HEK293 (cell line): ENCODE data around the gene KIAA0319L.

ENCODE experiments used
- CTCF ChIA-PET: fragments of 350-600 bp; formaldehyde crosslinking; extraction: SDS; loops from one replicate; lab custom pipeline; 2021; ENCODE audit warnings: antibody characterized with exemption; lab: Yijun Ruan, JAX
- POLR2A ChIA-PET: fragments of 300-600 bp; formaldehyde crosslinking; extraction: SDS; loops from one replicate; lab custom pipeline; 2020; ENCODE audit warnings: antibody characterized with exemption, inconsistent platforms; lab: Yijun Ruan, JAX
- H3K27ac ChIP-seq: fragments of 200-500 bp; sonication (Bioruptor generic); 2 replicates; pipeline ENCODE4 v1.5.1; 2014; ENCODE audit warnings: low read depth, low read length, control low read depth, inconsistent platforms; ENCODE audit errors: extremely low read depth
- H3K36me3 ChIP-seq, 2 experiments: fragments of 200-500 bp in 1 of 2; sonication (Bioruptor generic) in 1 of 2; 1 replicate in 1 of 2; 2 replicates in 1 of 2; pipeline ENCODE4 v1.5.1; 2014 to 2017; ENCODE audit warnings: inconsistent platforms in 2 of 2, low read length in 2 of 2; ENCODE audit not compliant: control insufficient read depth in 2 of 2, insufficient read depth in 1 of 2
- H3K4me1 ChIP-seq: fragments of 200-500 bp; sonication (Bioruptor generic); 2 replicates; pipeline ENCODE4 v1.5.1; 2014; ENCODE audit warnings: mild to moderate bottlenecking, low read length, inconsistent platforms; ENCODE audit not compliant: control insufficient read depth, insufficient read depth
- H3K4me3 ChIP-seq: 2 replicates; pipeline ENCODE4 v1.5.1; 2011; ENCODE audit warnings: low read depth, mild to moderate bottlenecking, control low read depth, low read length, moderate library complexity
- H3K9me3 ChIP-seq: fragments of 200-500 bp; sonication (Bioruptor generic); 2 replicates; pipeline ENCODE4 v1.5.1; 2014; ENCODE audit warnings: low read depth, low read length, inconsistent platforms; ENCODE audit not compliant: control insufficient read depth, insufficient read depth
- GLIS2 ChIP-seq: fragments of 450-650 bp; formaldehyde crosslinking; IDR thresholded peaks from 2 replicates; pipeline ENCODE4 v1.5.1; 2016; ENCODE audit warnings: missing biosample characterization, missing genetic modification characterization
- PRDM4 ChIP-seq: fragments of 450-650 bp; formaldehyde crosslinking; IDR thresholded peaks from 2 replicates; pipeline ENCODE4 v1.5.1; 2017; ENCODE audit warnings: missing biosample characterization, missing genetic modification characterization
- SETDB1 ChIP-seq: IDR thresholded peaks from one replicate; pipeline ENCODE4 v1.6.1; 2017; ENCODE audit warnings: mild to moderate bottlenecking, low read length, moderate library complexity, mixed read lengths; ENCODE audit not compliant: insufficient read length
- SP7 ChIP-seq: fragments of 450-650 bp; formaldehyde crosslinking; IDR thresholded peaks from 2 replicates; pipeline ENCODE4 v1.5.1; 2016; ENCODE audit warnings: missing biosample characterization, missing genetic modification characterization
- ZNF138 ChIP-seq: fragments of 450-650 bp; formaldehyde crosslinking; IDR thresholded peaks from 2 replicates; pipeline ENCODE4 v1.5.1; 2016; ENCODE audit warnings: missing biosample characterization, missing genetic modification characterization, borderline replicate concordance
- ZNF157 ChIP-seq: fragments of 450-650 bp; formaldehyde crosslinking; IDR thresholded peaks from 2 replicates; pipeline ENCODE4 v1.5.1; 2016; ENCODE audit warnings: missing biosample characterization, missing genetic modification characterization
- ZNF18 ChIP-seq: fragments of 450-650 bp; formaldehyde crosslinking; IDR thresholded peaks from 2 replicates; pipeline ENCODE4 v1.5.1; 2016; ENCODE audit warnings: missing biosample characterization, missing genetic modification characterization
- ZNF184 ChIP-seq: fragments of 450-650 bp; IDR thresholded peaks from 2 replicates; pipeline ENCODE4 v1.5.1; 2018; ENCODE audit warnings: missing biosample characterization, mild to moderate bottlenecking, missing genetic modification characterization
- ZNF426 ChIP-seq: fragments of 450-650 bp; formaldehyde crosslinking; IDR thresholded peaks from 2 replicates; pipeline ENCODE4 v1.5.1; 2017; ENCODE audit warnings: missing biosample characterization, missing genetic modification characterization, mild to moderate bottlenecking, inconsistent platforms, moderate library complexity
- ZNF501 ChIP-seq: fragments of 450-650 bp; formaldehyde crosslinking; IDR thresholded peaks from 2 replicates; pipeline ENCODE4 v1.5.1; 2016; ENCODE audit warnings: missing biosample characterization, missing genetic modification characterization
- ZNF514 ChIP-seq: fragments of 450-650 bp; formaldehyde crosslinking; IDR thresholded peaks from 2 replicates; pipeline ENCODE4 v1.5.1; 2016; ENCODE audit warnings: missing biosample characterization, missing genetic modification characterization
- ZNF670 ChIP-seq: fragments of 450-650 bp; formaldehyde crosslinking; IDR thresholded peaks from 2 replicates; pipeline ENCODE4 v1.5.1; 2016; ENCODE audit warnings: missing biosample characterization, missing genetic modification characterization, low read depth
- ZNF776 ChIP-seq: fragments of 450-650 bp; formaldehyde crosslinking; IDR thresholded peaks from 2 replicates; pipeline ENCODE4 v1.5.0; 2017; ENCODE audit warnings: missing biosample characterization, missing genetic modification characterization, borderline replicate concordance
- TF ChIP-seq, protein P1 (sequence below): fragments of 450-650 bp; formaldehyde crosslinking; IDR thresholded peaks from 2 replicates; pipeline ENCODE4 v1.5.1; 2016; ENCODE audit warnings: missing biosample characterization, missing genetic modification characterization
- TF ChIP-seq, protein P2 (sequence below): fragments of 450-650 bp; formaldehyde crosslinking; IDR thresholded peaks from 2 replicates; pipeline ENCODE4 v1.5.1; 2017; ENCODE audit warnings: missing biosample characterization, mild to moderate bottlenecking, missing genetic modification characterization, moderate library complexity

The KIAA0319L gene

DNA sequence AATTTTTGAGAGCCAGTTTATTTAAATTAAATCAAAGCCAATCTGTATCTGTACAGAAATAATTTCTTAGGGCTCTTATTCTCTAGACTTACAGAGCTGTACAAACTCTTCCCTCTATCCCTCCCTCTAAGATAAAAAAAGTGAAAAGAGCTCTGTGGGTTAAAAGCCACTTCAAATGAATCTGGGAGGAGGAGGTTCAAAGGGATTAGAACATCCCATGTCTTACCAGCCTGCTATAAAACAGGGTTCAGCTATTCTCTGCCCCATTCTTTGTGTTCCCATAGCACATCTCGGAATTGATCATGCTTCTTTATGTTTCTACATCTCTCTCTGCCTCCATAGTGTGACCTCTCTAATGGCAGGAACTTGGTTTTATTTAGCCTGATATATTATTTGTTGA, 19.4 kb downstream of the KIAA0319L start:
- Histone ChIP-seq H3K9me3 (no peaks in the 10 kb centered on the region), H3K36me3 (peaks cover 0 to 26% of the 10 kb centered on the region in 2 experiments; a peak in 2 of 3 replicates), H3K27ac (no peak overlapping the region), H3K4me1 (peaks cover 10% of the 10 kb centered on the region), H3K4me3 (no peak overlapping the region)
- CTCF ChIA-PET = interaction anchor here (0.8 to 1.5 kb wide), 2 partner anchors 17 to 88 kb away, joined by 7 to 8 read pairs; no protein-coding TSS in a partner anchor
- POLR2A ChIA-PET = interaction anchor here (0.6 kb wide), 1 partner anchor 393 kb away, joined by 3 read pairs; no protein-coding TSS in a partner anchor
- TF ChIP-seq SP7 (no peak), ZNF776 (no peak), ZNF501 (tag by site-specific recombination) (no peak), ZNF426 (no peak), ZNF184 (tag by site-specific recombination) (no peak), ZNF670 (tag by site-specific recombination) (no peak), PRDM4 (no peak), ZNF157 (no peak), ZNF138 (no peak), ZNF514 (no peak), SETDB1 (no peak), ZNF18 (tag by site-specific recombination) (no peak)
- TF ChIP-seq, protein P1, sequence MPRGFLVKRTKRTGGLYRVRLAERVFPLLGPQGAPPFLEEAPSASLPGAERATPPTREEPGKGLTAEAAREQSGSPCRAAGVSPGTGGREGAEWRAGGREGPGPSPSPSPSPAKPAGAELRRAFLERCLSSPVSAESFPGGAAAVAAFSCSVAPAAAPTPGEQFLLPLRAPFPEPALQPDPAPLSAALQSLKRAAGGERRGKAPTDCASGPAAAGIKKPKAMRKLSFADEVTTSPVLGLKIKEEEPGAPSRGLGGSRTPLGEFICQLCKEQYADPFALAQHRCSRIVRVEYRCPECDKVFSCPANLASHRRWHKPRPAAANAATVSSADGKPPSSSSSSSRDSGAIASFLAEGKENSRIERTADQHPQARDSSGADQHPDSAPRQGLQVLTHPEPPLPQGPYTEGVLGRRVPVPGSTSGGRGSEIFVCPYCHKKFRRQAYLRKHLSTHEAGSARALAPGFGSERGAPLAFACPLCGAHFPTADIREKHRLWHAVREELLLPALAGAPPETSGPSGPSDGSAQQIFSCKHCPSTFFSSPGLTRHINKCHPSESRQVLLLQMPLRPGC (tag by site-specific recombination) = no peak
- TF ChIP-seq, protein P2, sequence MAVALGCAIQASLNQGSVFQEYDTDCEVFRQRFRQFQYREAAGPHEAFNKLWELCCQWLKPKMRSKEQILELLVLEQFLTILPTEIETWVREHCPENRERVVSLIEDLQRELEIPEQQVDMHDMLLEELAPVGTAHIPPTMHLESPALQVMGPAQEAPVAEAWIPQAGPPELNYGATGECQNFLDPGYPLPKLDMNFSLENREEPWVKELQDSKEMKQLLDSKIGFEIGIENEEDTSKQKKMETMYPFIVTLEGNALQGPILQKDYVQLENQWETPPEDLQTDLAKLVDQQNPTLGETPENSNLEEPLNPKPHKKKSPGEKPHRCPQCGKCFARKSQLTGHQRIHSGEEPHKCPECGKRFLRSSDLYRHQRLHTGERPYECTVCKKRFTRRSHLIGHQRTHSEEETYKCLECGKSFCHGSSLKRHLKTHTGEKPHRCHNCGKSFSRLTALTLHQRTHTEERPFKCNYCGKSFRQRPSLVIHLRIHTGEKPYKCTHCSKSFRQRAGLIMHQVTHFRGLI = no peak

DNA sequence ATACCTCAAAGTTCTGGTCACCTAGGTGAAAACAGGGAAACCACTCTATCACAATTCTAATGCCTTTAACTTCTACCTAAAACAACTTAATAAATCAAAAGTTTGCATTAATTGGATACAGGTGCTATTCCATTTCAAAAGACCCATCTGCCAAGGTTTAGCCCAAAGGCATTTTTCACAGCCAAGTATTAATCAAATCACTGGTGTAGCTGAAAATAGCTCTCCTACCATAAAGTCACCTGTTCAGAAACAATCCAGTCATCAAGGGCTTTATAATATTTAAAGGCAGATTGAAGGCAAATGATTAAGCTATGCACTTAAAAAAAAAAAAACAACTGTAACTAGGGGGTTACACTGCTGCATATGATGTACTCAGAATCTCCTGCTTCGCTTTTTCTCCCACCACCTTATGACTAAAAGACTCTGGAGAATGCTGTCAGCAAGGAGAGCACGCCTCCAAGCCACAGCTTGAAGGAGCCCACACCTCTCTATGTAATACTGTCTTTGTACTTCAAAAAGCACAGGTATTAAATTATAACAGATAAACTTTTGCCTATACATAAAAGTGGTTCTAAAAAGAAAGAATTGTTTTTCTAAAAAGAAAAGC, 20.5 kb downstream of the KIAA0319L start:
- no peak for TF ChIP-seq GLIS2
- H3K36me3 ChIP-seq = peaks cover 0 to 23% of the 10 kb centered on the region in 2 experiments; a peak in 2 of 3 replicates
- CTCF ChIA-PET = interaction anchor here (0.6 to 3.3 kb wide), 9 partner anchors 9 to 86 kb away, joined by 3 to 12 read pairs (median 5); no protein-coding TSS in a partner anchor
- H3K9me3 ChIP-seq = no peaks in the 10 kb centered on the region
- H3K4me3 ChIP-seq = no peak overlapping the region
- POLR2A ChIA-PET = interaction anchor here (1.0 to 1.1 kb wide), 2 partner anchors 21 to 22 kb away, joined by 3 read pairs; partner anchors contain the start of genes KIAA0319L and NCDN
- H3K4me1 ChIP-seq = peaks cover 10% of the 10 kb centered on the region
- H3K27ac ChIP-seq = no peak overlapping the region
